Mucosa of stomach (tissue), 1 donor: ENCODE measurements around the gene HEXIM2.
"Not testable (repeated sequence)": the region's sequence is repeated elsewhere in the genome, so short reads cannot be mapped to it uniquely, and the experiment has no call there.

Experiments
- H3K27me3 ChIP-seq: one replicate; pipeline ENCODE4 v1.7.0; 2013; ENCODE audit warnings: mild to moderate bottlenecking, low read length; ENCODE audit not compliant: control insufficient read depth, insufficient read depth
- H3K36me3 ChIP-seq: one replicate; pipeline ENCODE4 v1.7.0; 2013; ENCODE audit warnings: low read length; ENCODE audit not compliant: control insufficient read depth, insufficient read depth
- H3K4me1 ChIP-seq: one replicate; pipeline ENCODE4 v1.7.0; 2013; ENCODE audit warnings: mild to moderate bottlenecking, low read length; ENCODE audit not compliant: control insufficient read depth, insufficient read depth
- H3K4me3 ChIP-seq: one replicate; pipeline ENCODE4 v1.7.0; 2013; ENCODE audit warnings: low read length
- H3K9ac ChIP-seq: one replicate; pipeline ENCODE4 v1.7.0; 2013; ENCODE audit warnings: mild to moderate bottlenecking, low read length, moderate library complexity
- H3K9me3 ChIP-seq: one replicate; pipeline ENCODE4 v1.7.0; 2013; ENCODE audit warnings: mild to moderate bottlenecking, low read length, moderate library complexity; ENCODE audit not compliant: control insufficient read depth
- donor health status: Pancreatic carcinoma.

Gene HEXIM2

DNA sequence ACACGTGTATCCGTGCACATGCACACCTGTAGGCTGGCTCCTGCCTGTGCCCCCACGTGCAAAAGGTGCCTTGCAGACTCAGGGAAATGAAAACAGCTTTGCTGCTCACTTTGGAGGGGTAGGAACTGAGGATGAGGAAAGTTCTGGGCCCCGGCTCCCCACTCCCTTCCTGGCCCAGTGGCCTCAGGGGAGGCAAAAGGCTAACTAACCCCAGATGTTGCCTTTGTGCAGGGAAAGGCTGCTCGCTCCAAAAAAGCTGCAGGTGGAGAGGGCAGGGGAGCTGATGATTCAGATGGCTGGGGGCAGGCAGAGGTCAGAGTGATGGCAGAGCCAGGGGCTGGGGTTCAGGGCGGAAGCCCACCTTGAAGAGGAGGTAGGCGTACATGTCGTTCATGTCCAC is 41.7 kb upstream of the HEXIM2 start:
- Histone ChIP-seq H3K4me3 (no peak overlapping the region), H3K9me3 (no peaks in the 10 kb centered on the region), H3K36me3 (no peaks in the 10 kb centered on the region), H3K9ac (no peak overlapping the region), H3K4me1 (peaks cover 34% of the 10 kb centered on the region), H3K27me3 (no peaks in the 10 kb centered on the region)

DNA sequence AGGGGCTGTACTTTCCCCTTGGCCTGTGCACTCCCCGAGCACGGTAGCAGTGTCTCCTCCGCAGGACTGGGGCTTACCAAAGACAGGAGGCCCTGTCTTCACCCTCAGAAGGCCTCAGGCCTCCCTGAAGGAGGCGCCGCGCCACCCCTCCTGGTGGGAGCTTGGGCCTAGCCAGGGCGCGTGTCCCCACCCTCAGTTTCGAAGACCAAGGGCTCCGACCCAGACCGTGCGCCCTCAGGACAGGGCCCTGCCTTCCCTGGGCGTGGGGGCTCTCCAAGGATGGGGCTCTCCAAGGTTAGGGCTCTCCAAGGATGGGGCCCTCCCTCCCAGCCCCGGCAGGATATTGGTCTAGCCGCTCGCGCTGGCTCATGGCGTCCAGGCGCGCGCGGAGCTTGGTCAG is 41.1 kb upstream of the HEXIM2 start:
- no peaks in the 10 kb centered on the region for H3K36me3 ChIP-seq
- H3K4me1 ChIP-seq: peaks cover 40% of the 10 kb centered on the region
- no peaks in the 10 kb centered on the region for H3K9me3 ChIP-seq
- H3K9ac ChIP-seq: no peak overlapping the region
- H3K4me3 ChIP-seq: no peak overlapping the region
- no peaks in the 10 kb centered on the region for H3K27me3 ChIP-seq

DNA sequence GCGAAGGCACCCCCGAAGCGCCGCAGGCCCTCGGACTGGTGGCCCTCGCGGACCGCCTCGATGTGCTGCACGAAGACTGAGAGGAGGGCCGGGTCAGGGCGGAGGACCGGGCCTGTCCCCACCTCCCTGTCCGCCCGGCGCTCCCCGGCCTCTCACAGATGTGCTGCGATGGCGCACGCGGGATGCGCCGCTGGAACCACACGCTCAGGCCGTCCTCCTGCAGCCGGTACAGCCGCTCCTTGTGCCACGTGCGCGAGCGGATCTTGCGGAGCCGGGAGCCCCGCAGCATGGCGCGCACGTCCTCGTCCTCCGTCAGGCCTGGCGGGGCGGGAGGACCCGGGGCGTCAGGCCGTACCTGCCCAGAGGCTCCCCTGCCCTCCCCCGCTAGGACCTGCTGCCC is 40.6 kb upstream of the HEXIM2 start:
- Histone ChIP-seq H3K27me3 (no peaks in the 10 kb centered on the region), H3K4me3 (no peak overlapping the region), H3K9ac (no peak overlapping the region), H3K9me3 (no peaks in the 10 kb centered on the region), H3K4me1 (peaks cover 42% of the 10 kb centered on the region), H3K36me3 (no peaks in the 10 kb centered on the region)

DNA sequence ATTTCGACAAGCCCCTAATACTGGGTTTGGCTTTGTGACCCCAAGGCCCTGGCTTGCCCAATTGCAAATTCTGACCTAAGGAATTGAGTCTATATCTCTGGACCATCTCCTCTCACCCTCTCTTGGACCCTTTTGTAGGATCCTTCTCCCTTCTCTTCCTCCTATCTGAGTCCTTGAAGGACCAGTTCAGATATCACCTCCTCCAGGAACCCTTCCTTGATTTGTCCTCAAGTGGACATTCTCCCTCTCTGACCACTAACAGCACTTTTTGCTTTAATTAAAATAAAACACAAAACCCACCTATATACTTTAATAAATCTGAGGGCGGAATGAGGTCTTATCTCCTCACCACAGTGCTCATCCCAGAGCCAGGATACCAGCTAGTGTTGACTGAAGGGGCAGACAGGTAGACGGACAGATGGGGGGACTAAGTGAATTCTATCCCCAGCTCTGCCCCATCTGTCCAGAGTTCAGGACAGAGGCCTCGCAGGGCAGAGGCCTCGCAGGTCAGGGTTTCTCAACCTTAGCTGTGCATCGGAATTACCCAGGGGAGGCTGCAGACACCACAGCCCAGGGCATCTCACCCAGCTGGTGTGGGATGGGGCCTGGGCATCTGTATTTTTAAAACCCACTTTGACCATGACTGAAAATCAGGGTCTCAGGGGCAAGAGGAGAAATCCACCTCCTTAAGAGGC is 38.5 kb upstream of the HEXIM2 start:
- Histone ChIP-seq H3K9me3 (no peaks in the 10 kb centered on the region), H3K36me3 (no peaks in the 10 kb centered on the region), H3K4me3 (no peak overlapping the region), H3K27me3 (no peaks in the 10 kb centered on the region), H3K4me1 (peaks cover 59% of the 10 kb centered on the region), H3K9ac (peak overlapping the region; percentile 29)

DNA sequence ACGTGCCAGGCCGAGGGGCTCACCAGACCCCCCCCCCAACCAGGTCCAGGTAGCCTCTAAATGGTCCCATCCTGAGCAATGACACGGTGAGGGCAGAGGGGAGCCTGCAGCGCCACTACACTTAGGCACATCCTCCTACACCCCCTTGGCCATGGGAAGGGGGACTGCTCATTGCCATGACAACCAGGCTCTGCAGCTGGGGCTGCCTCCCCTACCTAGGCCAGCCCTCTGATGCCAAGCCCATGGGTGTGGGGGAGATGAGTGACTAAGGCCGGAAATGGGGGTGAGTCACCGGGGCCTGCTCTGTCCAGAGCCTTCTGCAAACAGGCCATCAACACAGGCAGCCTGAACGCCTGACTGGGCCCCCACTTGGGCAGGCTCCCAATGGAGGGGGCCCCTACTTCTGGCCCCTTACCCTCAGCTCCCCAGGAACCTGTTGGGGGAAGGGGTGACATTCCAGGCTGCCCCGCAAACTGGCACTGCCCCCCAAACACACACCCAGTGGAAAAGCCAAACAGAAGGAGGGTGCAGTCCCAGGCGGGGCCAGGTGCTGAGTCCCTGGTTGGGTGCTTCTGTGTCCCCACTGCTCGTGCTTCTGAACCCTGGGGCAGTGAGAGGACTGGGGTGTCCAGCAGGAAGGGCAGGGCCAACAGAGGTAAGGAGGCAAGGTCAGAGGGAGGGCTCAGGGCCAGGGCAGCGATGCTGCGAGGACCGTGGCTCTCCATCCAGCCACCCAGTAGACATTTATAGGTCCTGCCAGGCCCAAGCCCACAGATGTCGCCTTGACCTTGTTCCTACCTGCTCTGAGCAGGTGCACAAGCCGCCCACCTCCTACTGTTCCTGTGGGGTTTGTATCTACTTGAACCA is 37.5 kb upstream of the HEXIM2 start:
- no peaks in the 10 kb centered on the region for H3K9me3 ChIP-seq
- H3K9ac ChIP-seq: peak overlapping the region; percentile 49
- no peaks in the 10 kb centered on the region for H3K36me3 ChIP-seq
- no peaks in the 10 kb centered on the region for H3K27me3 ChIP-seq
- H3K4me3 ChIP-seq: no peak overlapping the region
- H3K4me1 ChIP-seq: peaks cover 69% of the 10 kb centered on the region

DNA sequence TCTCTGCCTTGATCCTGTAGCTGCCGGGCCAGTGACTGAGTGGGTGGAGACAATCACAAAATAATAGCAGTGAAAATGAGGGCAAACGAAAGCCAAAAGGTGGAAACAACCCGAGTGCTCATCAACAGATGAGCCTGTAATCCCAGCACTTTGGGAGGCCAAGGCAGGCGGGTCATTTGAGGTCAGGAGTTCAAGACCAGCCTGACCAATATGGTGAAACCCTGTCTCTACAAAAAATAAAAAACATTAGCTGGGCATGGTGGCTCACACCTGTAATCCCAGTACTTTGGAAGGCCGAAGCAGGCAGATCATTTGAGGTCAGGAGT is 36.9 kb upstream of the HEXIM2 start:
- Histone ChIP-seq H3K4me1 (peaks cover 75% of the 10 kb centered on the region), H3K9ac (peak overlapping the region; percentile 49)
- H3K36me3 ChIP-seq, H3K4me3 ChIP-seq, H3K9me3 ChIP-seq, H3K27me3 ChIP-seq: not testable (repeated sequence)

DNA sequence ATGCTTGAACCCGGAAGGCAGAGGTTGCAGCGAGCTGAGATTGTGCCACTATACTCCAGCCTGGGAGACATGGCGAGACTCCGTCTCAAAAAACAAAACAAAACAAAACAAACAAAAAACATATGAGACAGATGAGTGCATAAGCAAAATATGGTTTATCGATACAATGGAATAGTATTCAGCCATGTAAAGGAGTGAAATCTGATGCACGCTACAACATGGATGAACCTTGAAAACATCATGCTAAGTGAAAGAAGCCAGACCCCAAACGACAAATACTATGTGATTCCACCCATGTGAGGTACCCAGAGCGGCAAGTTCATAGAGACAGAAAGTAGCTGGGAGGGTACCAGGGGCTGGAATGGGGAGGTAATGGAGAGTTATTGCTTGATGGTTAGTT is 36.2 kb upstream of the HEXIM2 start:
- no peaks in the 10 kb centered on the region for H3K9me3 ChIP-seq
- H3K4me3 ChIP-seq: no peak overlapping the region
- H3K27me3 ChIP-seq: no peaks in the 10 kb centered on the region
- H3K36me3 ChIP-seq: no peaks in the 10 kb centered on the region
- H3K9ac ChIP-seq: no peak overlapping the region
- peaks cover 82% of the 10 kb centered on the region for H3K4me1 ChIP-seq

DNA sequence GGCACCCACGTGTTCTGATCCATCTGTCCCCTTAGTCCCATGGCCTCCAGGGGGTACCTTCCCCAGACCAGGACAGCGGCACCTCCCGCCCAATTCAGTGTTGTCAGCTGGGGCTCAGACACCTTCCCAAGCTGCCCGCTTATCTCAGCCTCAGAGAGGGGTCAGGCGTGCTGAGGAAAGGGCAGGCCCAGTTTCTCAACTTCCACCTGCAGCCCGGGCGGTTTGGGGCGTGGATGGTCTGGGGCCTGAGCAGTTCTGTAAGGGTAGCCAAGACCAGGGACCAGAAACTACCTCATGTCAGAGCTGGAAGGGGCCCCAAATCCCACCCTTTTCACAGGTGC is 34.5 kb upstream of the HEXIM2 start:
- H3K9ac ChIP-seq: peak overlapping the region; percentile 38
- H3K36me3 ChIP-seq: no peaks in the 10 kb centered on the region
- no peaks in the 10 kb centered on the region for H3K27me3 ChIP-seq
- no peaks in the 10 kb centered on the region for H3K9me3 ChIP-seq
- no peak overlapping the region for H3K4me3 ChIP-seq
- H3K4me1 ChIP-seq: peaks cover 87% of the 10 kb centered on the region

DNA sequence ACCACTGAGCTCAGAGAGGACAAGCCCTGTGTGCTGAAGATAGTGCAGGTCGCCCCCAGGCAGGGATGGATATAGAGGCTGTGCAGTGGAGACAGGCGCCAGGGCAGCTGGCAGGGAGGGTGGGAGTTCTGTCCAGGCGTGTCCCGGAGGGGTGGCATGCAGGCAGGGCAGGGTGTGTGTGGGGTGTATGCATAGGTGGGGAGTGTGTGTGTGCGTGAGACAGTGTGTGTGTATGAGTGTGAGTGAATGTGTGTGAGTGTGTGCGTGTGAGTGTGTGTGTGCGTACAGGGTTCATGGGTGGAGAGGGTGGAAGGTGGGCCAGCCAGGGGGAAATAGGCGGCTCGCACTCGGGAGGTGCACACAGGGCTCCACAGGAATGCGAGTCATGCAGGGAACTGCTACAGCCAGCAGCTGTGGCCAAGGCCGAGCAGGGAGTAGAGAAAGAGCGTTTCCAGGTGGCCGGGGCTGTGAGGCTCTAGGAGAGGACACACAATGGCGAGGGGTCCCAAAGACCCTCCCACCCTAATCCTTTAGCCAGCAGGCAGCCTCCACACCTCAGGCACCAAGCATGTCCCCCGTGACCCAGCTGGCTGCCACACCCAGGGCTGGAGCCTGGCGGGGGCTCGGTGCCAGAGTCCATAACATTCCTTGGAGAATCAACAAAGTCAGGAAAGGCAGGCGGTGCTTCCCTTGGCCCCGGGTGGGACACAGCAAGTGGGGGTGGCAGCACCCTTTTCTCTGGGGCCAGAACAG is 34.0 kb upstream of the HEXIM2 start:
- Histone ChIP-seq H3K9me3 (no peaks in the 10 kb centered on the region), H3K4me1 (peaks cover 82% of the 10 kb centered on the region), H3K9ac (peak overlapping the region; percentile 67), H3K4me3 (peak overlapping the region; percentile 9), H3K27me3 (no peaks in the 10 kb centered on the region), H3K36me3 (no peaks in the 10 kb centered on the region)

DNA sequence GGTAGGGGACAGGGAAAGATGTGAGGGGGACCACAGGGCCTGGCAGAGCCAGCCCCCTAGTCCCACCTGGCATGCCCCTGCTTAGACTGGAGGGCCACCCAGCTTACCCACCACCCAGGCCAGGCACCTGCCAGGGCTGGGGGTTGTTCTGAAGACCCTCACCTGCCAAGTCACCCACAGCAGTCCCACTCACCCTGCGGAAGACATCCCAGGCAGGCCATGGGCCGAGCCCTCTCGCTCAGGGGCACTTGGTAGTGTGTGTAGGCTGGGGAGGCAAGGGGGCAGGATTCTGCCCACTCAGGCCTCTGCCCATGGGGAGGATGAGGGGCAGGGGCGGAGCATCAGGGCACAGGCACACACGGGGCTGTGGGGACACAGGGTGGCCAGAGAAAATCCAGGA is 33.3 kb upstream of the HEXIM2 start:
- H3K27me3 ChIP-seq: no peaks in the 10 kb centered on the region
- peak overlapping the region; percentile 9 for H3K4me3 ChIP-seq
- H3K9me3 ChIP-seq: no peaks in the 10 kb centered on the region
- H3K9ac ChIP-seq: peak overlapping the region; percentile 67
- no peaks in the 10 kb centered on the region for H3K36me3 ChIP-seq
- peaks cover 76% of the 10 kb centered on the region for H3K4me1 ChIP-seq

DNA sequence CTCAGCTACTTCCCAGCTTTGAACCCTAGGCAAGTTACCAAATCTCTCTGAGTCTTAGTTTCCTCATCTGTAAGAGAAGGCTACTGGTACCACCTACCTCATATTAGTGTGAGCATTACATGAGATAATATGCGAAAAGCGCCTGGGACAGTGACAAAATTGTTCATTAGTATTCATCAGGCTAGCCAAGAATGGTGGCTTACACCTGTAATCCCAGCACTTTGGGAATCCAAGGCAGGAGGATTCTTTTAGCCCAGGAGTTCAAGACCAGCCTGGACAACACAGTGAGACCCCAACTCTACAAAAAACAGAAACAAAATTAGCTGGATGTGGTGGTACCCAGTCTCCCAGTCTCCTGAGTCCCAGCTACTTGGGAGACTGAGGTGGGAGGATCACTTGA is 32.7 kb upstream of the HEXIM2 start:
- Histone ChIP-seq H3K4me1 (peaks cover 69% of the 10 kb centered on the region), H3K36me3 (no peaks in the 10 kb centered on the region), H3K27me3 (no peaks in the 10 kb centered on the region), H3K4me3 (no peak overlapping the region), H3K9ac (peak overlapping the region; percentile 38), H3K9me3 (no peaks in the 10 kb centered on the region)

DNA sequence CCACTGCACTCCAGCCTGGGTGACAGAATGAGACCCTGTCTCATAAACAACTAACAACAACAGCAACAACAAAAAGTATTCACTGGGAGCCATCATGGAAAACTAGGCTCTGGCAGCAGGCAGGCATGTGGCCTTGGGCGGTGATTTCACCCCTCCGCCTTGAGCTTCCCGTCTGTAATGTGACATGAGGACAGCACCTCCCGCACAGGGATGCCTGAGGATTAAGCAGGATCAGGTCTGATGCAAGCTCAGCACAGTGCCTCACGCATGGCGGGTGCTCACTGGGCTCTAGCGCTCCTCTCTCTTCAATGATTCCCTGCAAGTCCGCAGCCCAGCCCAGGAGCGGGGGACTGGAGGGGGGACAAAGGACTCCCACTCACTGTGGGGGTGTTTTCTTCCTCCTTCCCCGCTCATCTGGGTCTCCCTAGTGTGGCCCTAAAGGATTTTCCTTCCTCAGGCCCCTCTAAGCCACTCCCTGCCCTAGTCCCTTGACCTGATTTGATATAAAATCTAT is 32.2 kb upstream of the HEXIM2 start:
- Histone ChIP-seq H3K27me3 (no peaks in the 10 kb centered on the region), H3K4me3 (no peak overlapping the region), H3K9me3 (no peaks in the 10 kb centered on the region), H3K36me3 (no peaks in the 10 kb centered on the region), H3K9ac (peak overlapping the region; percentile 38), H3K4me1 (peaks cover 64% of the 10 kb centered on the region)
